ENCODE data around the gene SLAIN1. TPM values are rescaled to one million over a fixed set of nuclear protein-coding genes. Genes with fewer than 3 reads are reported as not detected.
"Not testable (repeated sequence)": the region's sequence is repeated elsewhere in the genome, so short reads cannot be mapped to it uniquely, and the experiment has no call there.

The SLAIN1 gene
- total RNA-seq, 1 experiment from 2014 or later, result 3.5 TPM

- Histone ChIP-seq H3K9me3 (no peaks in the 10 kb centered on the region; the same call in 1 of the 2 replicates), H3K36me3 (ENCODE audit: control insufficient read depth, insufficient read depth, low read length) (no peaks in the 10 kb centered on the region), H3K4me3 (ENCODE audit: low read depth, low read length) (no peak overlapping the region), H3K4me1 (no peaks in the 10 kb centered on the region), H3K27me3 (replicated peaks; ENCODE audit: control insufficient read depth, insufficient read depth, low read length) (no peaks in the 10 kb centered on the region)
- Mint-ChIP-seq H3K4me1 (ENCODE audit: low read depth, unreplicated experiment) (no peaks in the 10 kb centered on the region), H3K27me3 (ENCODE audit: insufficient read depth, unreplicated experiment) (no peaks in the 10 kb centered on the region), H3K27ac (ENCODE audit: unreplicated experiment) (no peak overlapping the region), H3K4me3 (ENCODE audit: unreplicated experiment) (no peak overlapping the region), H3K36me3 (ENCODE audit: insufficient read depth, unreplicated experiment) (no peaks in the 10 kb centered on the region), H3K9me3 (ENCODE audit: unreplicated experiment) (no peaks in the 10 kb centered on the region)
- ChIA-PET POLR2A (no interaction called here), CTCF (no interaction called here)
- intact Hi-C loops (cut with micrococcal nuclease; ENCODE audit: unreplicated experiment), result no loop called here
- DNase-seq, result no peak
- TF ChIP-seq CTCF (IDR thresholded peaks at IDR 0.05; ENCODE audit: insufficient read depth in 1 of 2, low read depth in 1 of 2, low read length in 1 of 2, severe bottlenecking in 1 of 2, unreplicated experiment in 1 of 2), result no peak
- no TSS peak for BruUV-seq (replicated peaks)
Observed at GRCh38 chr13:77660841-77661250, 36.6 kb upstream of the SLAIN1 start.

GRCh38 chr13:77662301-77662700, 35.2 kb upstream of the SLAIN1 start:
- H3K36me3 ChIP-seq (ENCODE audit: control insufficient read depth, insufficient read depth, low read length); H3K4me3 Mint-ChIP-seq (ENCODE audit: unreplicated experiment); H3K27me3 ChIP-seq (replicated peaks; ENCODE audit: control insufficient read depth, insufficient read depth, low read length); H3K4me3 ChIP-seq (ENCODE audit: low read depth, low read length); H3K4me1 Mint-ChIP-seq (ENCODE audit: low read depth, unreplicated experiment); H3K27me3 Mint-ChIP-seq (ENCODE audit: insufficient read depth, unreplicated experiment); H3K27ac Mint-ChIP-seq (ENCODE audit: unreplicated experiment); H3K9me3 ChIP-seq; POLR2A ChIA-PET; CTCF ChIA-PET; H3K4me1 ChIP-seq; DNase-seq; H3K36me3 Mint-ChIP-seq (ENCODE audit: insufficient read depth, unreplicated experiment); intact Hi-C loops (cut with micrococcal nuclease; ENCODE audit: unreplicated experiment); BruUV-seq (replicated peaks); H3K9me3 Mint-ChIP-seq (ENCODE audit: unreplicated experiment): not testable (repeated sequence)

GRCh38 chr13:77662831-77663230, 34.7 kb upstream of the SLAIN1 start:
- H3K36me3 Mint-ChIP-seq (ENCODE audit: insufficient read depth, unreplicated experiment); H3K27ac Mint-ChIP-seq (ENCODE audit: unreplicated experiment); H3K36me3 ChIP-seq (ENCODE audit: control insufficient read depth, insufficient read depth, low read length); BruUV-seq (replicated peaks); intact Hi-C loops (cut with micrococcal nuclease; ENCODE audit: unreplicated experiment); H3K9me3 ChIP-seq; CTCF ChIA-PET; H3K27me3 Mint-ChIP-seq (ENCODE audit: insufficient read depth, unreplicated experiment); H3K4me1 Mint-ChIP-seq (ENCODE audit: low read depth, unreplicated experiment); H3K4me3 Mint-ChIP-seq (ENCODE audit: unreplicated experiment); H3K4me3 ChIP-seq (ENCODE audit: low read depth, low read length); H3K27me3 ChIP-seq (replicated peaks; ENCODE audit: control insufficient read depth, insufficient read depth, low read length); H3K4me1 ChIP-seq; POLR2A ChIA-PET; H3K9me3 Mint-ChIP-seq (ENCODE audit: unreplicated experiment); DNase-seq: not testable (repeated sequence)

GRCh38 chr13:77674852-77675251, 22.6 kb upstream of the SLAIN1 start:
- CTCF ChIA-PET, result no interaction called here
- BruUV-seq (replicated peaks), result no TSS peak

More at GRCh38 chr13:77674852-77675251, 22.6 kb upstream of the SLAIN1 start:
- Mint-ChIP-seq H3K27me3 (ENCODE audit: insufficient read depth, unreplicated experiment) (peaks cover 28% of the 10 kb centered on the region), H3K9me3 (ENCODE audit: unreplicated experiment) (peaks cover 7% of the 10 kb centered on the region), H3K27ac (ENCODE audit: unreplicated experiment) (no peak overlapping the region), H3K4me3 (ENCODE audit: unreplicated experiment) (no peak overlapping the region), H3K4me1 (ENCODE audit: low read depth, unreplicated experiment) (no peaks in the 10 kb centered on the region), H3K36me3 (ENCODE audit: insufficient read depth, unreplicated experiment) (no peaks in the 10 kb centered on the region)
- TF ChIP-seq CTCF (IDR thresholded peaks at IDR 0.05; ENCODE audit: insufficient read depth in 1 of 2, low read depth in 1 of 2, low read length in 1 of 2, severe bottlenecking in 1 of 2, unreplicated experiment in 1 of 2), result no peak
- H3K36me3 ChIP-seq (ENCODE audit: control insufficient read depth, insufficient read depth, low read length), result no peaks in the 10 kb centered on the region
- 0 out of 2 replicates have a peak, but pooled peaks cover 1% of the 10 kb centered on the region for H3K27me3 ChIP-seq (replicated peaks; ENCODE audit: control insufficient read depth, insufficient read depth, low read length)
- H3K9me3 ChIP-seq, result 0 out of 2 replicates have a peak, but pooled peaks cover 3% of the 10 kb centered on the region
- no peak for DNase-seq
- H3K4me3 ChIP-seq (ENCODE audit: low read depth, low read length), result no peak overlapping the region
- no peaks in the 10 kb centered on the region for H3K4me1 ChIP-seq
- intact Hi-C loops (cut with micrococcal nuclease; ENCODE audit: unreplicated experiment), result no loop called here
- POLR2A ChIA-PET, result no interaction called here

All from Caco-2 (cell line).